ENCODE results near the gene HSD17B1.

Gene HSD17B1

DNA sequence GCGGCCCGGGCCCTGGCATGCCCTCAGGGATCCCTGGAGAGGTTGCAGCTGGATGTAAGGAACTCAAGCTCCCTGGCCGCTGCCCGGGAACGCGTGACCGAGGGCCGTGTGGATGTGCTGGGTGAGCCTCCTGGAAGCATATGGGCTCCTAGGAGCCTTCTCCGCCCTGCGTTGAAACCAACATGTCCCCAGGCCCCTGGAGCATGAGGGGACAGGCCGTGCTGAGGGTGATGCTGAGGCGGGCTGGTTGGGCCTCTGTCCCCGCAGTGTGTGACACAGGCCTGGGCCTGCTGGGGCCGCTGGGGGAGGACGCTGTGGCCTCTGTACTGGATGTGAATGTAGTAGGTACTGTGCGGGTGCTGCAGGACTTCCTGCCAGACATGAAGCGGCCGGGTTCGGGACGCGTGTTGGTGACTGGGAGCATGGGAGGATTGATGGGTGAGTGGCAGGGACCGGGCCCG lies 5.7 kb upstream of the HSD17B1 start:
- Histone ChIP-seq H3K4me3 (replicated peaks; ENCODE audit: low read depth, low read length) (no peak overlapping the region), H3K27me3 (replicated peaks; ENCODE audit: control insufficient read depth, insufficient read depth, low read length) (no peaks in the 10 kb centered on the region), H3K36me3 (ENCODE audit: control insufficient read depth, insufficient read depth, low read length) (peaks cover 9% of the 10 kb centered on the region)
- no peak for DNase-seq (ENCODE audit: extremely low read depth, insufficient read length)
- TF ChIP-seq, protein P1, sequence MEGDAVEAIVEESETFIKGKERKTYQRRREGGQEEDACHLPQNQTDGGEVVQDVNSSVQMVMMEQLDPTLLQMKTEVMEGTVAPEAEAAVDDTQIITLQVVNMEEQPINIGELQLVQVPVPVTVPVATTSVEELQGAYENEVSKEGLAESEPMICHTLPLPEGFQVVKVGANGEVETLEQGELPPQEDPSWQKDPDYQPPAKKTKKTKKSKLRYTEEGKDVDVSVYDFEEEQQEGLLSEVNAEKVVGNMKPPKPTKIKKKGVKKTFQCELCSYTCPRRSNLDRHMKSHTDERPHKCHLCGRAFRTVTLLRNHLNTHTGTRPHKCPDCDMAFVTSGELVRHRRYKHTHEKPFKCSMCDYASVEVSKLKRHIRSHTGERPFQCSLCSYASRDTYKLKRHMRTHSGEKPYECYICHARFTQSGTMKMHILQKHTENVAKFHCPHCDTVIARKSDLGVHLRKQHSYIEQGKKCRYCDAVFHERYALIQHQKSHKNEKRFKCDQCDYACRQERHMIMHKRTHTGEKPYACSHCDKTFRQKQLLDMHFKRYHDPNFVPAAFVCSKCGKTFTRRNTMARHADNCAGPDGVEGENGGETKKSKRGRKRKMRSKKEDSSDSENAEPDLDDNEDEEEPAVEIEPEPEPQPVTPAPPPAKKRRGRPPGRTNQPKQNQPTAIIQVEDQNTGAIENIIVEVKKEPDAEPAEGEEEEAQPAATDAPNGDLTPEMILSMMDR (IDR thresholded peaks at IDR 0.05; ENCODE audit: insufficient read depth, low read length, poor library complexity, severe bottlenecking) = no peak

DNA sequence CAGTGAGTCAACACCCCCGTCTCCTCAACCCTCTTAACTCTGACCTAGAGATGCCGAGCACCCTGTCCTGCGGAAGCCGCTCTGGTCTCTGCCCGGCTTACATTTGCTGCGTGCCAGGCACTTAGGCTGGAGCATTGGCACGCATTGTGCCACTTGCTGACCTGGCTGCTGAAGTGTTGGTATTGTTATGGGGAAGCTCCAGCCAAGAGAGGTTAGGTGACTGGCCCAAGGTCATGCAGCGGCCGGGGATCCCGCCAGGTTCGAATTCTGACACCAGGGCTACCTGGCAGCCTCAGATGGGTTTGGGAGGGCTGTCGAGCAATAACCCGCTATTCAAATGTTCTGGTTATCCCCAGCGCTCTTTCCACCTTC lies 5.0 kb upstream of the HSD17B1 start:
- no peak for DNase-seq (ENCODE audit: extremely low read depth, insufficient read length)
- H3K27me3 ChIP-seq (replicated peaks; ENCODE audit: control insufficient read depth, insufficient read depth, low read length) = no peaks in the 10 kb centered on the region
- H3K4me3 ChIP-seq (replicated peaks; ENCODE audit: low read depth, low read length) = peak overlapping the region; percentile 61
- TF ChIP-seq, protein P1 (IDR thresholded peaks at IDR 0.05; ENCODE audit: insufficient read depth, low read length, poor library complexity, severe bottlenecking) = no peak
- H3K36me3 ChIP-seq (ENCODE audit: control insufficient read depth, insufficient read depth, low read length) = peaks cover 8% of the 10 kb centered on the region

- H3K27me3 ChIP-seq (replicated peaks; ENCODE audit: control insufficient read depth, insufficient read depth, low read length) = no peaks in the 10 kb centered on the region
- DNase-seq (ENCODE audit: extremely low read depth, insufficient read length) = peak; percentile 88
- H3K4me3 ChIP-seq (replicated peaks; ENCODE audit: low read depth, low read length) = peak overlapping the region; percentile 61
- H3K36me3 ChIP-seq (ENCODE audit: control insufficient read depth, insufficient read depth, low read length) = peaks cover 4% of the 10 kb centered on the region
- TF ChIP-seq, protein P1 (IDR thresholded peaks at IDR 0.05; ENCODE audit: insufficient read depth, low read length, poor library complexity, severe bottlenecking) = peak; percentile 81
Measured at GRCh38 chr17:42548070-42548837, 4.5 kb upstream of the HSD17B1 start.

- TF ChIP-seq, protein P1 (IDR thresholded peaks at IDR 0.05; ENCODE audit: insufficient read depth, low read length, poor library complexity, severe bottlenecking) = no peak
- Histone ChIP-seq H3K27me3 (replicated peaks; ENCODE audit: control insufficient read depth, insufficient read depth, low read length) (no peaks in the 10 kb centered on the region), H3K4me3 (replicated peaks; ENCODE audit: low read depth, low read length) (peak overlapping the region; percentile 61; the same call in 1 of the 2 replicates), H3K36me3 (ENCODE audit: control insufficient read depth, insufficient read depth, low read length) (peaks cover 2% of the 10 kb centered on the region)
- no peak for DNase-seq (ENCODE audit: extremely low read depth, insufficient read length)
Measured at GRCh38 chr17:42548993-42549755, 3.5 kb upstream of the HSD17B1 start.

- no peaks in the 10 kb centered on the region; the same call in 1 of the 2 replicates for H3K36me3 ChIP-seq (ENCODE audit: control insufficient read depth, insufficient read depth, low read length)
- H3K27me3 ChIP-seq (replicated peaks; ENCODE audit: control insufficient read depth, insufficient read depth, low read length) = no peaks in the 10 kb centered on the region
- DNase-seq (ENCODE audit: extremely low read depth, insufficient read length) = no peak
- H3K4me3 ChIP-seq (replicated peaks; ENCODE audit: low read depth, low read length) = peak overlapping the region; percentile 99; the same call in 1 of the 2 replicates
- TF ChIP-seq, protein P1 (IDR thresholded peaks at IDR 0.05; ENCODE audit: insufficient read depth, low read length, poor library complexity, severe bottlenecking) = no peak
Measured at GRCh38 chr17:42553161-42553818, 567 bp downstream of the HSD17B1 start.

All from GM06990 (cell line).